CD4-positive, alpha-beta T cell (primary cell): ENCODE measurements around the gene STAB2. TPM values are rescaled to one million over a fixed set of nuclear protein-coding genes. Genes with fewer than 3 reads are reported as not detected.

Source experiments
- ATAC-seq: fragments of 200-7000 bp; cut with Tn5 transposase; one replicate; pipeline ENCODE4 v1.10.0; 2022; ENCODE audit warnings: mild to moderate bottlenecking; ENCODE audit not compliant: poor library complexity
- CTCF ChIA-PET: fragments of 350-600 bp; sonication (Branson Sonifier 250); formaldehyde crosslinking; loops from one replicate; lab custom pipeline; 2021; ENCODE audit warnings: antibody characterized with exemption, inconsistent platforms; lab: Charles Lee
- POLR2A ChIA-PET: fragments of 350-600 bp; sonication (Branson Sonifier 250); formaldehyde crosslinking; loops from one replicate; lab custom pipeline; 2021; ENCODE audit warnings: antibody characterized with exemption, inconsistent platforms; lab: Charles Lee
- DNase-seq, 14 experiments: peaks; one replicate each; pipeline ENCODE4 v3.0.0-alpha.2; 2013 to 2020; ENCODE audit warnings: mixed read lengths in 2 of 14
- H3K27ac ChIP-seq, 2 donors: one replicate each; pipeline versions ENCODE4 v1.5.1 to v1.7.0; 2013; ENCODE audit warnings: low read length in 2 of 2, low read depth in 1 of 2, mild to moderate bottlenecking in 1 of 2
- H3K27me3 ChIP-seq, 2 experiments: 1 replicate in 1 of 2; 2 replicates in 1 of 2; pipeline versions ENCODE4 v1.6.1 to v1.7.0; 2013; ENCODE audit warnings: low read length in 2 of 2, control low read depth in 1 of 2, mild to moderate bottlenecking in 1 of 2, moderate library complexity in 1 of 2; ENCODE audit not compliant: insufficient read depth in 2 of 2, control insufficient read depth in 1 of 2
- H3K36me3 ChIP-seq: one replicate; pipeline ENCODE4 v1.6.1; 2013; ENCODE audit warnings: low read length, control low read depth; ENCODE audit not compliant: insufficient read depth
- H3K4me1 ChIP-seq: one replicate; pipeline ENCODE4 v1.6.1; 2013; ENCODE audit warnings: low read length, control low read depth; ENCODE audit not compliant: insufficient read depth
- H3K4me3 ChIP-seq: one replicate; pipeline ENCODE4 v1.5.1; 2013; ENCODE audit warnings: mild to moderate bottlenecking, low read length, moderate library complexity
- H3K9me3 ChIP-seq, 2 experiments: 1 replicate in 1 of 2; 2 replicates in 1 of 2; pipeline versions ENCODE4 v1.6.1 to v1.7.0; 2013; ENCODE audit warnings: low read length in 2 of 2, mild to moderate bottlenecking in 2 of 2, control low read depth in 1 of 2, moderate library complexity in 1 of 2; ENCODE audit not compliant: control insufficient read depth in 1 of 2, insufficient read depth in 1 of 2
- H3K27ac Mint-ChIP-seq: one replicate; pipeline ENCODE4 v1.8.0; 2020; ENCODE audit warnings: mixed read lengths
- H3K27me3 Mint-ChIP-seq: one replicate; pipeline ENCODE4 v1.8.0; 2021; ENCODE audit warnings: mixed read lengths
- H3K36me3 Mint-ChIP-seq: one replicate; pipeline ENCODE4 v1.8.0; 2021; ENCODE audit warnings: low read depth, mixed read lengths
- H3K4me1 Mint-ChIP-seq: one replicate; pipeline ENCODE4 v1.8.0; 2021; ENCODE audit warnings: low read depth, mixed read lengths
- H3K4me3 Mint-ChIP-seq: one replicate; pipeline ENCODE4 v1.8.0; 2020; ENCODE audit warnings: mild to moderate bottlenecking, mixed read lengths
- H3K9me3 Mint-ChIP-seq: one replicate; pipeline ENCODE4 v1.8.0; 2020; ENCODE audit warnings: mixed read lengths
- CTCF ChIP-seq: fragments of 200-600 bp; IDR thresholded peaks from one replicate; pipeline ENCODE4 v1.8.0; 2022; ENCODE audit warnings: antibody characterized with exemption, mild to moderate bottlenecking
- intact Hi-C, 2 experiments: fragments of 100-400 bp; cut with DNase I in 1 of 2; cut with micrococcal nuclease in 1 of 2; formaldehyde crosslinking; loops; one replicate each; pipeline versions ENCODE4 v1.15.1 to v1.9.0; 2023 to 2025; cut with DNase I, micrococcal nuclease
- total RNA-seq, 174 experiments: library from RNA in 2 of 174; stranded (reverse) in 2 of 174; gene quantifications; one replicate each; pipeline ENCODE4 v1.2.3 and lab custom pipeline; 2021 to 2026

STAB2 gene
- total RNA-seq, 2 experiments from 2014 or later = not detected

- Histone ChIP-seq H3K36me3 (no peaks in the 10 kb centered on the region), H3K9me3 (peaks cover 0 to 5% of the 10 kb centered on the region in 2 experiments), H3K4me1 (no peaks in the 10 kb centered on the region), H3K4me3 (no peak overlapping the region), H3K27me3 (peaks cover 3 to 4% of the 10 kb centered on the region in 2 experiments), H3K27ac (no peak overlapping the region)
- ATAC-seq (no peak), DNase-seq (no peak)
- H3K4me3 Mint-ChIP-seq = no peak overlapping the region
- ChIA-PET CTCF (no interaction called here), POLR2A (no interaction called here)
- peaks cover 6% of the 10 kb centered on the region for H3K27me3 Mint-ChIP-seq
- H3K36me3 Mint-ChIP-seq = no peaks in the 10 kb centered on the region
- no peaks in the 10 kb centered on the region for H3K4me1 Mint-ChIP-seq
- peaks cover 7% of the 10 kb centered on the region for H3K9me3 Mint-ChIP-seq
- intact Hi-C loops = no loop called here
- TF ChIP-seq CTCF = no peak
- no peak overlapping the region for H3K27ac Mint-ChIP-seq
Observed at GRCh38 chr12:103640831-103641230, 53.8 kb downstream of the STAB2 start.

- intact Hi-C loops = no loop called here
- CTCF ChIA-PET = interaction anchor here (1.0 kb wide), 1 partner anchor 10 kb away, joined by 3 read pairs; no protein-coding TSS in a partner anchor
- no peaks in the 10 kb centered on the region for H3K36me3 Mint-ChIP-seq
Observed at GRCh38 chr12:103642240-103642864, 55.3 kb downstream of the STAB2 start.

GRCh38 chr12:103645202-103645601 lies 58.1 kb downstream of the STAB2 start:
- Histone ChIP-seq H3K27me3 (peaks cover 4 to 5% of the 10 kb centered on the region in 2 experiments), H3K27ac (no peak overlapping the region), H3K4me1 (no peaks in the 10 kb centered on the region), H3K4me3 (no peak overlapping the region), H3K9me3 (peaks cover 0 to 5% of the 10 kb centered on the region in 2 experiments), H3K36me3 (no peaks in the 10 kb centered on the region)
- Mint-ChIP-seq H3K4me1 (no peaks in the 10 kb centered on the region), H3K4me3 (no peak overlapping the region), H3K36me3 (no peaks in the 10 kb centered on the region), H3K27me3 (peaks cover 9% of the 10 kb centered on the region), H3K9me3 (peaks cover 5% of the 10 kb centered on the region), H3K27ac (no peak overlapping the region)
- TF ChIP-seq CTCF = no peak
- ChIA-PET POLR2A (no interaction called here), CTCF (no interaction called here)
- ATAC-seq (no peak), DNase-seq (no peak)
- intact Hi-C loops = no loop called here

More at GRCh38 chr12:103642240-103642864, 55.3 kb downstream of the STAB2 start:
- POLR2A ChIA-PET = no interaction called here
- no peak for ATAC-seq
- peaks cover 3 to 4% of the 10 kb centered on the region in 2 experiments for H3K27me3 ChIP-seq
- no peaks in the 10 kb centered on the region for H3K4me1 ChIP-seq
- Mint-ChIP-seq H3K4me3 (no peak overlapping the region), H3K27me3 (peaks cover 16% of the 10 kb centered on the region), H3K27ac (no peak overlapping the region), H3K9me3 (peaks cover 7% of the 10 kb centered on the region), H3K4me1 (no peaks in the 10 kb centered on the region)
- no peak overlapping the region for H3K27ac ChIP-seq
- no peak for DNase-seq
- TF ChIP-seq CTCF = no peak
- H3K9me3 ChIP-seq = peaks cover 0 to 5% of the 10 kb centered on the region in 2 experiments
- H3K4me3 ChIP-seq = no peak overlapping the region
- H3K36me3 ChIP-seq = no peaks in the 10 kb centered on the region
